ENCODE results near the gene GIPC3.

GIPC3 gene

DNA sequence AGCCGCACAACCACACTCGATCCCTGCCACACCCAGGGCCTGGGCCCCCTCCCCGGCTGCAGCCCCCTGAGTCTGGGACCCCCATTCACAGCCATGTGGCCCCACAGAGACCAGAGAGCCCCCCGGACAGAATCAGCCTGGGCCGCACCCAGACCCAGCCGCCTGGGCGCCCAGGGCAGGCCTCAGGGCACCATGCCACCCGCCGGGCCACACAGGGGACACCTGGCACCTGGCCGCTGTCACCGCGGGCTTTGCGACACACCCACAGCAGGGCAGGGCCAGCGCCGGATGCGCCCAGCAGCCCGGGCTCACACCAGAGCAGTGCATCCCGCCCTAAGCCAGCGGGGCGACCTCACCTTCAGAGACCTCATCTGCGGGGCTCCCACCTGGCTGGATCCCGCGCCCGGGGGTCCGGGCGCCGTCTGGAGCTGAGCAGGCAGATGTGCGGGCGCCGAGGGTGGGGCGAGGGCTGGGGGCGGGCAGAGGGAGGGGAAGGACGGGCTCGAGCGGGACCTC lies 21.0 kb downstream of the GIPC3 start:
- TF ChIP-seq, protein P1, sequence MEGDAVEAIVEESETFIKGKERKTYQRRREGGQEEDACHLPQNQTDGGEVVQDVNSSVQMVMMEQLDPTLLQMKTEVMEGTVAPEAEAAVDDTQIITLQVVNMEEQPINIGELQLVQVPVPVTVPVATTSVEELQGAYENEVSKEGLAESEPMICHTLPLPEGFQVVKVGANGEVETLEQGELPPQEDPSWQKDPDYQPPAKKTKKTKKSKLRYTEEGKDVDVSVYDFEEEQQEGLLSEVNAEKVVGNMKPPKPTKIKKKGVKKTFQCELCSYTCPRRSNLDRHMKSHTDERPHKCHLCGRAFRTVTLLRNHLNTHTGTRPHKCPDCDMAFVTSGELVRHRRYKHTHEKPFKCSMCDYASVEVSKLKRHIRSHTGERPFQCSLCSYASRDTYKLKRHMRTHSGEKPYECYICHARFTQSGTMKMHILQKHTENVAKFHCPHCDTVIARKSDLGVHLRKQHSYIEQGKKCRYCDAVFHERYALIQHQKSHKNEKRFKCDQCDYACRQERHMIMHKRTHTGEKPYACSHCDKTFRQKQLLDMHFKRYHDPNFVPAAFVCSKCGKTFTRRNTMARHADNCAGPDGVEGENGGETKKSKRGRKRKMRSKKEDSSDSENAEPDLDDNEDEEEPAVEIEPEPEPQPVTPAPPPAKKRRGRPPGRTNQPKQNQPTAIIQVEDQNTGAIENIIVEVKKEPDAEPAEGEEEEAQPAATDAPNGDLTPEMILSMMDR (IDR thresholded peaks at IDR 0.05; ENCODE audit: low read depth, low read length): no peak
- DNase-seq (ENCODE audit: low read depth in 2 of 2): no peak
- H3K4me3 ChIP-seq (replicated peaks in 1 of 2; ENCODE audit: low read depth in 2 of 2, low read length in 2 of 2): peak overlapping the region; percentile 45 to 62

DNA sequence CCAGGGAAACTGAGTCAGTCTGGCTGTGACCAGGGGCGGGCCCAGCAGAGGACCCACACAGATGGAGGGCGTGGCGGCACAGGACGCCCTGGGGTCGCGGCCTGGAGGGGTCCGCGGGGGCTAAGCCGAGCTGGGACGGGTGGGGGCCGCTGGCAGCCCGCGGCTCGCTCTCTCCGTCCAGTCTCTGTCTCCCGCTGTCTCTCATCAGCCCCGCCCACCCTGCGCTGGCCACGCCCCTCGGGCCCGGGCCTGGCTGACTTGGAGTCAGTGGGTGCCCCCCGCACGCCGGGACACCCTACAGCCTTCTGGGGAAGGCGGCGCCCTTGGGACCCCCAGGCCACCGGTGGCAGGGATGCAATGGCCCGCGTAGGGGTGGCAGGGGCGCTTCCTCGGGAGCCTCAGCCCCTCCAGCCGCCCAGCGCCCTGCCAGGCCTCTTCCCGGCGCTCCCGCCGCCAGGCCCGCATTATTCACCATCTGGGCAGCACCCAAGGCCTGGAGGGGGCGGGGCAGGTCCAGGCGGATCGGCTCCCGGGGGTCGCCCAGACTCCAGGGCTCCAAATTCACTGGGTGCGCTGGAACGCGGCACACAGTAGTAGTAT lies 21.5 kb downstream of the GIPC3 start, which contains the start of gene TBXA2R:
Gene TBXA2R, minus strand, starts transcription at position 186 of the 600 bp plus-strand sequence. CDS start 6,241 bp downstream, outside the sequence.
- peak within 1 kb of the TSS; percentile 45 to 62 for H3K4me3 ChIP-seq (replicated peaks in 1 of 2; ENCODE audit: low read depth in 2 of 2, low read length in 2 of 2)
- TF ChIP-seq, protein P1 (IDR thresholded peaks at IDR 0.05; ENCODE audit: low read depth, low read length): no peak
- peak; percentile 63 to 64 for DNase-seq (ENCODE audit: low read depth in 2 of 2)

DNA sequence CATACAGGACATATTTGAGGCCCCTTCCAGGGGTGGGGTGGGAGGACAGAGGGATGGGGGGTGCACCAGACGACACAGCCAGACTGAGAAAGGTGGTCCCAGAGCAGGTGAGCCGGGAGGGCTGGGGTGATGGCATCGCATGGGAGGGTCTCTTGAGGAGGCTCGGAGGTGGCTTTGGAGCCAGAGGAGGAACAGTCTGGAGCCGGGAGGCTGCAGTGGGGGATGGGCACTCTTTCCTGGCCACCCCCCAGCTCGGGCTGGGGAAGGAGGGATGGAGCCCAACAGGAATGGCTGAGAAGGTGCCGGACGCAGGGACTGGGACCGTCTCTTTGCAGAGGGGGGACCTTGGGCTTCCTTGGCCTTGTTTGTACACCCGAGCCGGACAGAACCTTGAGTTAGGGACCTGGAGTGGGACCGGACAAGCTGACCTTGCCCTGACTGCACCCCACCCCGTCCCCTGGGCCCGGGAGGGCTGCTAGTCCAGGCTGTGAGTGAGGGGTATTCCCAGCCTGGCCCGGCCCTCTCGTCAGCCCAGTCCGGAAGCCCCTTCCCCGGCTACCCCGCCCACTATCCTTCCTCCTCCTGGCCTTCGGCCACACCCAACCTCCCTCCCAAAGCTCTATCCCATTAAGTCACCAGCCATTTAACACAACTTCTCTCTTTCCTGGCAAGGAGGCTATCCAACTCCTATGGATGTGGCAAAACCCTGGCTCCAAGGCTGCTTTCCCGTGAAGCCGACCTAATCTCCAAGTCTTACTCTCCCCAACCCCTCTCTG lies 22.2 kb downstream of the GIPC3 start:
- peak; percentile 43 to 60 for DNase-seq (ENCODE audit: low read depth in 2 of 2)
- peak overlapping the region; percentile 45 to 62 for H3K4me3 ChIP-seq (replicated peaks in 1 of 2; ENCODE audit: low read depth in 2 of 2, low read length in 2 of 2)
- TF ChIP-seq, protein P1 (IDR thresholded peaks at IDR 0.05; ENCODE audit: low read depth, low read length): no peak

DNA sequence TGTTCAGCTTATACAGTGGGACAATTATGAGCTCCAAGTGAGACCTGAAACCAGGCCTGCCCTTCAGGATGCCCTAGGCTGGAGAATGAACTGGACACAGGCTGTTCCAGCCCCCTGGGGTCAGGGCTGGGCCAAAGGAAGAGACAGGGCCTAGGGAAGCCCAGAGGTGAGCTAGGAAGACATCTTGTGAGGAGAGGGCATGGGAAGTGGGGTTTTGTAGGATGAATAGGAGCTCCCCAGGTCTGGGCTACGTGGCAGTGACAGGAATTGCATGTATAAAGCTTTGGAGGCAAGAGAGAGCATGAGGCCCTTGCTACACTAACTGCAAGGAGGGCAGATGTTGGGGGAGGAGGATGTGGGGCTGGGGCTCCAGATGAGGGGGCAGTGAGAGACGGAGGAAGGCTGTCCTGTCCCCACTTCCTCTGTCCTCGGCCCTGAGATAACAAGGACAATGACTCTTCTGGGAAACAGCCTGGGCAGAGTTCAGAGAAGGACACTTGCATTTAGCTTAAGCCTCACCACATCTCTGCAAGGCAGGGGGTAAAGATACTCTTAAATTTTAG lies 22.9 kb downstream of the GIPC3 start:
- H3K4me3 ChIP-seq (replicated peaks in 1 of 2; ENCODE audit: low read depth in 2 of 2, low read length in 2 of 2): no peak overlapping the region
- DNase-seq (ENCODE audit: low read depth in 2 of 2): no peak
- TF ChIP-seq, protein P1 (IDR thresholded peaks at IDR 0.05; ENCODE audit: low read depth, low read length): no peak

DNA sequence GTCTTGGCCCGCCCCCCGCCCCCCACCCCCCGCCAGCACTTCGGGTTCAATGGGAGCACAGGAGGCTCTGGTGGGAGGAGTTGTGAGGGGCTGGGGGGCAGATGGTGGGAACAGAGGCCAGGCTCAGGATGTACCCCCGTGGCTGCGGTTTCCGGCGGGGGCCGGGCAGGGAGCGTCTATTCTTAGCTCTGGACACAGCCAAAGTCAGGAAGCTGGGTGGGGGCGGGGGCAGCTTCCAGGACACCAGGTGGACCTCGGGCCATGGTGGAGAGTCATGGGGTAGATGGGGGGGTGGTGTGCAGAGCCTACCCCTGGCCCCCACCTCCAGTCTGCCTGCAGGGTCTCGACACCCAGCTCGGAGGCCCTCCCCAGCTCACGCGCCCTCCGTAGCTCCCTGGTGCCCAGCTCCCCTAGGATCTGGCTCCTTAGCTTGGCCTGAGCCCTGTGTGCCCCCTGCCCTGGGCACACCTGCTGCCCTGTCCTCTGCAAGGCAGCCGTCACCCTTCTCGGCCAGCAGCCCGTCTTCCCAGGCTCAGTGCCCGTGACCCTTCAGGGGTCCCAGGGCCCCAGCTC lies 23.6 kb downstream of the GIPC3 start:
- H3K4me3 ChIP-seq (replicated peaks in 1 of 2; ENCODE audit: low read depth in 2 of 2, low read length in 2 of 2): no peak overlapping the region
- peak in 1 of 2 donors; percentile 38 for DNase-seq (ENCODE audit: low read depth in 2 of 2)
- TF ChIP-seq, protein P1 (IDR thresholded peaks at IDR 0.05; ENCODE audit: low read depth, low read length): no peak

DNA sequence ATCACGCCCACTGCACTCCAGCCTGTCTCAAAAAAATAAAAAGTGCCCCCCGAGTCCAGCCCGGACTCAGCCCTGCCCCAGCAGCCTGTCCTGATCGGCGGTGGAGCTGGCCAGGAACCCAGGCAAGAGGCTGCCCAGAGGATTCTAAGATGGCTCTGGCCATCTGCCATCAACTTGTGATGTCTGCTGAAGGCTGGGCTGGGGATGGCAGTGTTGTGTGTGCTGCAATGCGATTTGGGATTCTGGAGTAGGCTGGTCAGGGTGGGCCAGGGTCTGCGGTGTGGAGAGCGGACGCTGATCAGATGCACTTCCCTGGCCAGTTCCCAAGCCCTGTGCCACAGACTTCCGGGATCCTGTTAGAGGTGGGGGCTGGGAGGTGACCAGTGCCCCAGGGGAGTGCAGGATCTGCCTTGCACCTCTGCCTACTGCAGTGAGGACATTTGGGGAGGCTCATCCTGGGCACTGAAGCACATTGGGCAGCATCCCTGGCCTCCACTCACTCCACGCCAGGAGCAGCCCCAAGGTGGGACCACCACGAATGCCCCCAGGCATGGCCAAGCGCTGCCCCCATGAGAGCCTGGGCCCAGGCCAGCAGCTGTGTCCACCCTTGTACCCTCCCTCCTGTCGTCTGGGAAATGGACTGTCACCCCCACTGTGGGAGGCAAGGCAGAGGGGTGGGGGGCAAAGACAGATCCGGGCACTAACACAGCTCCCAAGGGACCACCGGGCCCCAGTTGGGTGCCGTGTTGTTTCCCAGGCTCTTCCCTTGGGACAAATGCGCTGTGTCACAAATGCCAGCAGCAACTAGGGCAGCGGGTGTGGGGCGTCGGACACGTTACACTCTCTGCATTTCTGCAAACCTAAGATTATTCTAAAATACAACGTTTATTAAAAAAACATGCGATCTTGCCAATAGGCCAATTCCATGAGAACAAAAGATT lies 24.8 kb downstream of the GIPC3 start:
- TF ChIP-seq, protein P1 (IDR thresholded peaks at IDR 0.05; ENCODE audit: low read depth, low read length): no peak
- no peak overlapping the region for H3K4me3 ChIP-seq (replicated peaks in 1 of 2; ENCODE audit: low read depth in 2 of 2, low read length in 2 of 2)
- DNase-seq (ENCODE audit: low read depth in 2 of 2): no peak

Data from cardiac fibroblast (primary cell).